ENCODE data around the gene FBXO31.

GRCh38 chr16:87342504-87342903 lies 41.1 kb downstream of the FBXO31 start:
- TF ChIP-seq CTCF (IDR thresholded peaks at IDR 0.05) (no peak), POLR2A (IDR thresholded peaks at IDR 0.05) (no peak), EP300 (IDR thresholded peaks at IDR 0.05) (no peak)
